SW 1271 (cell line): ENCODE measurements around the gene ELP2.
A peak's percentile ranks its signal among the peaks of the same experiment; 100 is the strongest.
"Not testable (repeated sequence)": the region's sequence is repeated elsewhere in the genome, so short reads cannot be mapped to it uniquely, and the experiment has no call there.

Experiments used
- DNase-seq, 2 experiments: peaks; one replicate each; lab custom pipeline; 2025; lab: John Stamatoyannopoulos, UW

The ELP2 gene

GRCh38 chr18:36157441-36157840 is 27.7 kb downstream of the ELP2 start:
- no peak for DNase-seq

GRCh38 chr18:36158266-36158867 is 28.7 kb downstream of the ELP2 start:
- no peak for DNase-seq

GRCh38 chr18:36160959-36161371 is 31.3 kb downstream of the ELP2 start:
- DNase-seq = no peak

- no peak for DNase-seq
These were observed 33.3 kb downstream of the ELP2 start for GRCh38 chr18:36162981-36163380.

- no peak for DNase-seq
These were observed 38.1 kb downstream of the ELP2 start for GRCh38 chr18:36167692-36168218.

GRCh38 chr18:36168296-36168695 is 38.6 kb downstream of the ELP2 start:
- not testable (repeated sequence) for DNase-seq

GRCh38 chr18:36169938-36170337 is 40.2 kb downstream of the ELP2 start:
- no peak for DNase-seq

GRCh38 chr18:36175481-36175880 is 45.8 kb downstream of the ELP2 start:
- DNase-seq = no peak

- DNase-seq = no peak
These were observed 46.5 kb downstream of the ELP2 start for GRCh38 chr18:36176177-36176584.

- DNase-seq = no peak
These were observed 47.0 kb downstream of the ELP2 start for GRCh38 chr18:36176711-36177110.

- no peak for DNase-seq
These were observed 48.2 kb downstream of the ELP2 start for GRCh38 chr18:36177913-36178312.

- no peak for DNase-seq
These were observed 50.1 kb downstream of the ELP2 start for GRCh38 chr18:36179562-36180355.

- DNase-seq = no peak
These were observed 51.7 kb downstream of the ELP2 start for GRCh38 chr18:36181441-36181840.

GRCh38 chr18:36181898-36182506 is 52.3 kb downstream of the ELP2 start:
- no peak for DNase-seq

- no peak for DNase-seq
These were observed 53.3 kb downstream of the ELP2 start for GRCh38 chr18:36183033-36183432.

- no peak for DNase-seq
These were observed 54.3 kb downstream of the ELP2 start for GRCh38 chr18:36183987-36184386.

GRCh38 chr18:36185157-36185556 is 55.5 kb downstream of the ELP2 start:
- no peak for DNase-seq

- no peak for DNase-seq
These were observed 56.3 kb downstream of the ELP2 start for GRCh38 chr18:36185901-36186460.

- no peak for DNase-seq
These were observed 56.9 kb downstream of the ELP2 start for GRCh38 chr18:36186461-36187192.

GRCh38 chr18:36187193-36187825 is 57.6 kb downstream of the ELP2 start, which contains the start of gene MOCOS:
MOCOS (plus strand) TSS chr18:36187497; CDS start chr18:36187540, 43 bp downstream.
- DNase-seq = peak; percentile 7 to 63
